HepG2 (cell line): ENCODE results near the gene PFKFB2. TPM values are rescaled to one million over a fixed set of nuclear protein-coding genes. Genes with fewer than 3 reads are reported as not detected.

Experiments
- BRCA1 ChIP-seq: sonication (generic); formaldehyde crosslinking; IDR thresholded peaks from 2 replicates; pipeline ENCODE4 v1.4.0; 2020; ENCODE audit warnings: missing genetic modification reagents
- HDAC1 ChIP-seq: sonication (generic); formaldehyde crosslinking; IDR thresholded peaks from 2 replicates; pipeline ENCODE4 v1.5.1; 2020; ENCODE audit warnings: mild to moderate bottlenecking, missing genetic modification reagents
- KAT7 ChIP-seq: IDR thresholded peaks from 2 replicates; pipeline ENCODE4 v1.6.1; 2018; ENCODE audit warnings: borderline replicate concordance, missing compliant biosample characterization
- KDM5B ChIP-seq: sonication (generic); formaldehyde crosslinking; IDR thresholded peaks from 2 replicates; pipeline ENCODE4 v1.4.0; 2020; ENCODE audit warnings: missing genetic modification reagents, mild to moderate bottlenecking, borderline replicate concordance
- KMT2A ChIP-seq: sonication (generic); formaldehyde crosslinking; IDR thresholded peaks from 2 replicates; pipeline ENCODE4 v1.4.0; 2020; ENCODE audit warnings: missing genetic modification reagents
- MIER2 ChIP-seq: IDR thresholded peaks from 2 replicates; pipeline ENCODE4 v1.6.1; 2016; ENCODE audit warnings: missing biosample characterization, missing genetic modification reagents
- PPARG ChIP-seq: conservative IDR thresholded peaks from 2 replicates; pipeline ENCODE4 v1.6.1; 2016; ENCODE audit warnings: missing biosample characterization, missing genetic modification reagents
- ZC3H13 ChIP-seq: sonication (generic); formaldehyde crosslinking; IDR thresholded peaks from 2 replicates; pipeline ENCODE4 v1.8.1; 2023; ENCODE audit warnings: mild to moderate bottlenecking, missing genetic modification reagents, moderate library complexity
- ZC3H4 ChIP-seq: sonication (generic); formaldehyde crosslinking; IDR thresholded peaks from 2 replicates; pipeline ENCODE4 v1.4.0; 2020; ENCODE audit warnings: missing genetic modification reagents, borderline replicate concordance
- ZFP1 ChIP-seq: IDR thresholded peaks from 2 replicates; pipeline ENCODE4 v1.6.1; 2016
- ZFP90 ChIP-seq: sonication (generic); formaldehyde crosslinking; IDR thresholded peaks from 2 replicates; pipeline ENCODE4 v1.8.0; 2022; ENCODE audit warnings: missing genetic modification reagents, mild to moderate bottlenecking, inconsistent platforms, borderline replicate concordance
- ZNF124 ChIP-seq: sonication (generic); formaldehyde crosslinking; IDR thresholded peaks from 2 replicates; pipeline ENCODE4 v1.4.0; 2020; ENCODE audit warnings: missing genetic modification reagents
- ZNF33B ChIP-seq: sonication (generic); formaldehyde crosslinking; IDR thresholded peaks from 2 replicates; pipeline ENCODE4 v1.5.1; 2020; ENCODE audit warnings: mild to moderate bottlenecking, missing genetic modification reagents
- ZNF383 ChIP-seq: sonication (generic); formaldehyde crosslinking; IDR thresholded peaks from 2 replicates; pipeline ENCODE4 v1.4.0; 2020; ENCODE audit warnings: missing genetic modification reagents, mild to moderate bottlenecking, borderline replicate concordance
- ZNF605 ChIP-seq: sonication (generic); formaldehyde crosslinking; IDR thresholded peaks from 2 replicates; pipeline ENCODE4 v1.8.0; 2022; ENCODE audit warnings: mild to moderate bottlenecking, missing genetic modification reagents
- ZNF75D ChIP-seq: sonication (generic); formaldehyde crosslinking; IDR thresholded peaks from 2 replicates; pipeline ENCODE4 v1.8.1; 2023; ENCODE audit warnings: missing genetic modification reagents, mild to moderate bottlenecking, borderline replicate concordance
- ZNF776 ChIP-seq: sonication (generic); formaldehyde crosslinking; IDR thresholded peaks from 2 replicates; pipeline ENCODE4 v1.4.0; 2020; ENCODE audit warnings: mild to moderate bottlenecking, missing genetic modification reagents
- ZNF891 ChIP-seq: sonication (generic); formaldehyde crosslinking; IDR thresholded peaks from 2 replicates; pipeline ENCODE4 v1.5.0; 2020; ENCODE audit warnings: mild to moderate bottlenecking, missing genetic modification reagents
- ZSCAN20 ChIP-seq: sonication (generic); formaldehyde crosslinking; IDR thresholded peaks from 2 replicates; pipeline ENCODE4 v1.4.0; 2020; ENCODE audit warnings: missing genetic modification reagents, mild to moderate bottlenecking, borderline replicate concordance
- polyA plus RNA-seq, 8 experiments: library from polyadenylated mRNA; depleted of rRNA in 3 of 8; stranded (reverse) in 7 of 8; unstranded in 1 of 8; fragments of >200 nt; fragmentation: Illumina TruSeq in 4 of 8; extraction: Trizol in 4 of 8; gene quantifications; 2 replicates each; pipeline versions ENCODE4 v1.2.1 to v1.2.3, GENCODE V29; 2011 to 2016; ENCODE audit warnings: low read depth in 4 of 8, missing spikeins in 1 of 8, mixed read lengths in 1 of 8; ENCODE audit not compliant: insufficient read depth in 1 of 8
- total RNA-seq, 5 experiments: library from RNA; depleted of rRNA; stranded (reverse); fragments of >200 nt; fragmentation: Illumina TruSeq; extraction: Trizol; gene quantifications; 2 replicates each; pipeline ENCODE4 v1.2.3, GENCODE V29; 2016; ENCODE audit warnings: low read depth in 1 of 5
- TF ChIP-seq, protein P1 (sequence below): sonication (generic); formaldehyde crosslinking; IDR thresholded peaks from 2 replicates; pipeline ENCODE4; 2020; ENCODE audit warnings: missing genetic modification reagents, mild to moderate bottlenecking, borderline replicate concordance
- TF ChIP-seq, protein P2 (sequence below): sonication (generic); formaldehyde crosslinking; IDR thresholded peaks from 2 replicates; pipeline ENCODE4 v1.4.0; 2020; ENCODE audit warnings: mild to moderate bottlenecking, missing genetic modification reagents
- TF ChIP-seq, protein P3 (sequence below): fragments of 450-650 bp; IDR thresholded peaks from 2 replicates; pipeline ENCODE4 v1.6.1; 2016
- TF ChIP-seq, protein P4 (sequence below): sonication (generic); formaldehyde crosslinking; IDR thresholded peaks from 2 replicates; pipeline ENCODE4 v1.5.1; 2020; ENCODE audit warnings: missing genetic modification reagents, mild to moderate bottlenecking, borderline replicate concordance
- TF ChIP-seq, protein P5 (sequence below): sonication (generic); formaldehyde crosslinking; IDR thresholded peaks from 2 replicates; pipeline ENCODE4 v1.4.0; 2020; ENCODE audit warnings: missing genetic modification reagents

PFKFB2 gene
- total and polyA plus RNA-seq, 2 of the 13 experiments (the other 11 are each of a cell fraction or from before 2014, with no cell fraction given) = 4.6 to 10.6 TPM

DNA sequence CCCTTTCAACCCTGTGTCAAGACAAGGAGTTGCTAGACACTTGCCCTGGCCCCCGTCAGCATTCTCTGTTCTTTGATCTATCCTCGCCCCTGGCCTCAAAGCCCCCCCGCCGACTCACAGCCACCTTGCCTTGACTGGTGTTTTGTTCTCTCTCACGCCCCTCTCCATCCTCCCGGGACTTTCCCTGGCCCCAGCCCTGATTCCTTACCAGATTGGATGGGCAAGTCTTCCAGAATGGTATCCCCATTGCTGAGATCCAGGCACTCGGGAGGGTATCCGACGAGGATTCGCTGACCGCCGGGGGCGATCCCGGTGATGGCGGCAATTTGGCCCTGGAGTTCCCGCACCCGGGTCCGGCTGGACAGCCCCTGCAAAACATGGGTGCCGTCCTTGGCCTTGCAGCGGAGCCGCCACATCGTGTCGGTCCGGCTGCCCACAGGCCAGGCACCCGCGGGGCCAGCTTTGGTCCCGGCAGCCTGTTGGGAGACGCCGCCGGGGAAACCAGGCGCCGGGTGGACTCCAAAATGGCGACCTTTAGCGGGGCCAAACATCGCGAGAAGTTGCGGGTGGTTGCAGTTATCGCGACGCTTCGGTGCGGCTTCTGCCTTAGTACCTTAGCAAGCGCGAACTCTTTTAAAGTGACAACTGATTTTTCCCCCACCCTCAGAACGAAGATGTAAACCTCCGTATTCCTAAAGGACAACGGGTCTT, 2.4 kb upstream of the PFKFB2 start (continued):
- no peak for TF ChIP-seq ZNF75D (CRISPR knock-in tag)
- TF ChIP-seq ZC3H4 (CRISPR knock-in tag) = no peak
- TF ChIP-seq, protein P1, sequence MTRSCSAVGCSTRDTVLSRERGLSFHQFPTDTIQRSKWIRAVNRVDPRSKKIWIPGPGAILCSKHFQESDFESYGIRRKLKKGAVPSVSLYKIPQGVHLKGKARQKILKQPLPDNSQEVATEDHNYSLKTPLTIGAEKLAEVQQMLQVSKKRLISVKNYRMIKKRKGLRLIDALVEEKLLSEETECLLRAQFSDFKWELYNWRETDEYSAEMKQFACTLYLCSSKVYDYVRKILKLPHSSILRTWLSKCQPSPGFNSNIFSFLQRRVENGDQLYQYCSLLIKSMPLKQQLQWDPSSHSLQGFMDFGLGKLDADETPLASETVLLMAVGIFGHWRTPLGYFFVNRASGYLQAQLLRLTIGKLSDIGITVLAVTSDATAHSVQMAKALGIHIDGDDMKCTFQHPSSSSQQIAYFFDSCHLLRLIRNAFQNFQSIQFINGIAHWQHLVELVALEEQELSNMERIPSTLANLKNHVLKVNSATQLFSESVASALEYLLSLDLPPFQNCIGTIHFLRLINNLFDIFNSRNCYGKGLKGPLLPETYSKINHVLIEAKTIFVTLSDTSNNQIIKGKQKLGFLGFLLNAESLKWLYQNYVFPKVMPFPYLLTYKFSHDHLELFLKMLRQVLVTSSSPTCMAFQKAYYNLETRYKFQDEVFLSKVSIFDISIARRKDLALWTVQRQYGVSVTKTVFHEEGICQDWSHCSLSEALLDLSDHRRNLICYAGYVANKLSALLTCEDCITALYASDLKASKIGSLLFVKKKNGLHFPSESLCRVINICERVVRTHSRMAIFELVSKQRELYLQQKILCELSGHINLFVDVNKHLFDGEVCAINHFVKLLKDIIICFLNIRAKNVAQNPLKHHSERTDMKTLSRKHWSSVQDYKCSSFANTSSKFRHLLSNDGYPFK = peak; percentile 99
- peak; percentile 37; the same call in 1 of the 2 replicates for TF ChIP-seq ZNF33B (CRISPR knock-in tag)
- 0 out of 2 replicates have a peak, but pooled peaks have one; percentile 31 for TF ChIP-seq ZNF383 (CRISPR knock-in tag)
- TF ChIP-seq BRCA1 = no peak
- peak; percentile 38; the same call in 1 of the 2 replicates for TF ChIP-seq KAT7 (CRISPR knock-in tag)
- TF ChIP-seq, protein P2, sequence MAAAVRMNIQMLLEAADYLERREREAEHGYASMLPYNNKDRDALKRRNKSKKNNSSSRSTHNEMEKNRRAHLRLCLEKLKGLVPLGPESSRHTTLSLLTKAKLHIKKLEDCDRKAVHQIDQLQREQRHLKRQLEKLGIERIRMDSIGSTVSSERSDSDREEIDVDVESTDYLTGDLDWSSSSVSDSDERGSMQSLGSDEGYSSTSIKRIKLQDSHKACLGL = peak; percentile 71
- TF ChIP-seq ZSCAN20 (CRISPR knock-in tag) = no peak
- TF ChIP-seq, protein P3, sequence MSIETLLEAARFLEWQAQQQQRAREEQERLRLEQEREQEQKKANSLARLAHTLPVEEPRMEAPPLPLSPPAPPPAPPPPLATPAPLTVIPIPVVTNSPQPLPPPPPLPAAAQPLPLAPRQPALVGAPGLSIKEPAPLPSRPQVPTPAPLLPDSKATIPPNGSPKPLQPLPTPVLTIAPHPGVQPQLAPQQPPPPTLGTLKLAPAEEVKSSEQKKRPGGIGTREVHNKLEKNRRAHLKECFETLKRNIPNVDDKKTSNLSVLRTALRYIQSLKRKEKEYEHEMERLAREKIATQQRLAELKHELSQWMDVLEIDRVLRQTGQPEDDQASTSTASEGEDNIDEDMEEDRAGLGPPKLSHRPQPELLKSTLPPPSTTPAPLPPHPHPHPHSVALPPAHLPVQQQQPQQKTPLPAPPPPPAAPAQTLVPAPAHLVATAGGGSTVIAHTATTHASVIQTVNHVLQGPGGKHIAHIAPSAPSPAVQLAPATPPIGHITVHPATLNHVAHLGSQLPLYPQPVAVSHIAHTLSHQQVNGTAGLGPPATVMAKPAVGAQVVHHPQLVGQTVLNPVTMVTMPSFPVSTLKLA = no peak
- TF ChIP-seq ZFP1 = no peak
- TF ChIP-seq ZC3H13 (CRISPR knock-in tag) = no peak
- TF ChIP-seq, protein P4, sequence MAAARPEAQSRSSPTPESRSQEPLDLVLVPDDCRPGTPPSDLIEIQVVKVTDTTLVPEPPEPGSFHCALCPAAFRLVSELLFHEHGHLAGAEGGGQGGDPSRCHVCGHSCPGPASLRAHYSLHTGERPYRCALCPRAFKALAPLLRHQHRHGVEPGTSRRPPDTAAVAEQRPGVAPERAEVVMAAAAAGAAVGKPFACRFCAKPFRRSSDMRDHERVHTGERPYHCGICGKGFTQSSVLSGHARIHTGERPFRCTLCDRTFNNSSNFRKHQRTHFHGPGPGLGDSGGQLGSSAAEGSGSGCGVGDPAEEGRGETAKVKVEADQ = peak; percentile 41; the same call in 1 of the 2 replicates
- no peak for TF ChIP-seq MIER2 (CRISPR knock-in tag)
- TF ChIP-seq ZNF605 (CRISPR knock-in tag) = peak; percentile 23
- TF ChIP-seq, protein P5, sequence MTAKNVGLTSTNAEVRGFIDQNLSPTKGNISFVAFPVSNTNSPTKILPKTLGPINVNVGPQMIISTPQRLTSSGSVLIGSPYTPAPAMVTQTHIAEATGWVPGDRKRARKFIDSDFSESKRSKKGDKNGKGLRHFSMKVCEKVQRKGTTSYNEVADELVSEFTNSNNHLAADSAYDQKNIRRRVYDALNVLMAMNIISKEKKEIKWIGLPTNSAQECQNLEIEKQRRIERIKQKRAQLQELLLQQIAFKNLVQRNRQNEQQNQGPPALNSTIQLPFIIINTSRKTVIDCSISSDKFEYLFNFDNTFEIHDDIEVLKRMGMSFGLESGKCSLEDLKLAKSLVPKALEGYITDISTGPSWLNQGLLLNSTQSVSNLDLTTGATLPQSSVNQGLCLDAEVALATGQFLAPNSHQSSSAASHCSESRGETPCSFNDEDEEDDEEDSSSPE = peak; percentile 57
- peak; percentile 80; the same call in 1 of the 2 replicates for TF ChIP-seq KMT2A (CRISPR knock-in tag)
- peak; percentile 76; the same call in 1 of the 2 replicates for TF ChIP-seq ZNF891 (CRISPR knock-in tag)
- TF ChIP-seq HDAC1 = peak; percentile 69
- no peak for TF ChIP-seq PPARG
- peak; percentile 73 for TF ChIP-seq KDM5B
- TF ChIP-seq ZNF776 (CRISPR knock-in tag) = peak; percentile 55; the same call in 1 of the 2 replicates
- 0 out of 2 replicates have a peak, but pooled peaks have one; percentile 24 for TF ChIP-seq ZNF124 (CRISPR knock-in tag)
- 0 out of 2 replicates have a peak, but pooled peaks have one; percentile 52 for TF ChIP-seq ZFP90 (CRISPR knock-in tag)
